ENCODE results near the gene SPOUT1. TPM values are rescaled to one million over a fixed set of nuclear protein-coding genes. Genes with fewer than 3 reads are reported as not detected.
"Not testable (repeated sequence)": the region's sequence is repeated elsewhere in the genome, so short reads cannot be mapped to it uniquely, and the experiment has no call there.

The SPOUT1 gene
- polyA plus RNA-seq, 1 donor from 2014 or later = 34.7 TPM

DNA sequence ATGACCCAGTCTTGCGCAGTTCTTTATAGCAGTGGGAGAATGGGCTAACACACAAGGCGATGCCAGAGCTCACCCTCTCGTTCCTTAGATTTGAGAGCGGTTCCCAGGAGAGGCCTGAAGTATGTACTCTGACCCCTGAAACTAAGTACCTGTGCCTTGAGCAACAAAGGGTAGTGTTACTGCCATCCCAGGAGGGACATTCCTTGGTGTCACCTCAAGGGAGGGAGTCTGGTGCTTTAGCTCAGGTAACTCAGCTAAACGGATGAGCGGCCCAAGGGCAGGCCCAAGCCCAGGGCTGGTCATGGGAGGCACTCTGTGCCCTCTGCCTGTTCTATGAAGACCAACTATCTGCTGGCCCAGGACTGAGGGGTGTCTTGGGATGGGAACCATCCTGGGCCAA lies 31.9 kb upstream of the SPOUT1 start:
- Histone ChIP-seq H3K4me3 (ENCODE audit: low read length) (no peak overlapping the region), H3K4me2 (ENCODE audit: low read length) (no peak overlapping the region), H3K27ac (ENCODE audit: low read length) (no peak overlapping the region), H3K27me3 (ENCODE audit: insufficient read depth, low read depth, low read length) (no peaks in the 10 kb centered on the region), H3K36me3 (ENCODE audit: insufficient read depth, low read length) (no peaks in the 10 kb centered on the region), H4K20me1 (ENCODE audit: insufficient read depth) (no peaks in the 10 kb centered on the region), H3K79me2 (replicated peaks; ENCODE audit: insufficient read depth, low read length) (no peaks in the 10 kb centered on the region), H2AFZ (ENCODE audit: low read depth, low read length) (no peak overlapping the region), H3K9me2 (ENCODE audit: insufficient read depth, low read length) (no peaks in the 10 kb centered on the region), H3K9ac (ENCODE audit: low read length) (no peak overlapping the region), H3F3A (ENCODE audit: insufficient read depth, low read length, poor library complexity, severe bottlenecking) (no peaks in the 10 kb centered on the region), H3K9me3 (ENCODE audit: low read length) (no peaks in the 10 kb centered on the region)
- TF ChIP-seq, protein P1, sequence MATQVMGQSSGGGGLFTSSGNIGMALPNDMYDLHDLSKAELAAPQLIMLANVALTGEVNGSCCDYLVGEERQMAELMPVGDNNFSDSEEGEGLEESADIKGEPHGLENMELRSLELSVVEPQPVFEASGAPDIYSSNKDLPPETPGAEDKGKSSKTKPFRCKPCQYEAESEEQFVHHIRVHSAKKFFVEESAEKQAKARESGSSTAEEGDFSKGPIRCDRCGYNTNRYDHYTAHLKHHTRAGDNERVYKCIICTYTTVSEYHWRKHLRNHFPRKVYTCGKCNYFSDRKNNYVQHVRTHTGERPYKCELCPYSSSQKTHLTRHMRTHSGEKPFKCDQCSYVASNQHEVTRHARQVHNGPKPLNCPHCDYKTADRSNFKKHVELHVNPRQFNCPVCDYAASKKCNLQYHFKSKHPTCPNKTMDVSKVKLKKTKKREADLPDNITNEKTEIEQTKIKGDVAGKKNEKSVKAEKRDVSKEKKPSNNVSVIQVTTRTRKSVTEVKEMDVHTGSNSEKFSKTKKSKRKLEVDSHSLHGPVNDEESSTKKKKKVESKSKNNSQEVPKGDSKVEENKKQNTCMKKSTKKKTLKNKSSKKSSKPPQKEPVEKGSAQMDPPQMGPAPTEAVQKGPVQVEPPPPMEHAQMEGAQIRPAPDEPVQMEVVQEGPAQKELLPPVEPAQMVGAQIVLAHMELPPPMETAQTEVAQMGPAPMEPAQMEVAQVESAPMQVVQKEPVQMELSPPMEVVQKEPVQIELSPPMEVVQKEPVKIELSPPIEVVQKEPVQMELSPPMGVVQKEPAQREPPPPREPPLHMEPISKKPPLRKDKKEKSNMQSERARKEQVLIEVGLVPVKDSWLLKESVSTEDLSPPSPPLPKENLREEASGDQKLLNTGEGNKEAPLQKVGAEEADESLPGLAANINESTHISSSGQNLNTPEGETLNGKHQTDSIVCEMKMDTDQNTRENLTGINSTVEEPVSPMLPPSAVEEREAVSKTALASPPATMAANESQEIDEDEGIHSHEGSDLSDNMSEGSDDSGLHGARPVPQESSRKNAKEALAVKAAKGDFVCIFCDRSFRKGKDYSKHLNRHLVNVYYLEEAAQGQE (IDR thresholded peaks at IDR 0.05; ENCODE audit: borderline replicate concordance) = no peak
- TF ChIP-seq, protein P2, sequence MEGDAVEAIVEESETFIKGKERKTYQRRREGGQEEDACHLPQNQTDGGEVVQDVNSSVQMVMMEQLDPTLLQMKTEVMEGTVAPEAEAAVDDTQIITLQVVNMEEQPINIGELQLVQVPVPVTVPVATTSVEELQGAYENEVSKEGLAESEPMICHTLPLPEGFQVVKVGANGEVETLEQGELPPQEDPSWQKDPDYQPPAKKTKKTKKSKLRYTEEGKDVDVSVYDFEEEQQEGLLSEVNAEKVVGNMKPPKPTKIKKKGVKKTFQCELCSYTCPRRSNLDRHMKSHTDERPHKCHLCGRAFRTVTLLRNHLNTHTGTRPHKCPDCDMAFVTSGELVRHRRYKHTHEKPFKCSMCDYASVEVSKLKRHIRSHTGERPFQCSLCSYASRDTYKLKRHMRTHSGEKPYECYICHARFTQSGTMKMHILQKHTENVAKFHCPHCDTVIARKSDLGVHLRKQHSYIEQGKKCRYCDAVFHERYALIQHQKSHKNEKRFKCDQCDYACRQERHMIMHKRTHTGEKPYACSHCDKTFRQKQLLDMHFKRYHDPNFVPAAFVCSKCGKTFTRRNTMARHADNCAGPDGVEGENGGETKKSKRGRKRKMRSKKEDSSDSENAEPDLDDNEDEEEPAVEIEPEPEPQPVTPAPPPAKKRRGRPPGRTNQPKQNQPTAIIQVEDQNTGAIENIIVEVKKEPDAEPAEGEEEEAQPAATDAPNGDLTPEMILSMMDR (IDR thresholded peaks at IDR 0.05; ENCODE audit: poor library complexity, severe bottlenecking) = no peak
- no peak for TF ChIP-seq RAD21 (conservative IDR thresholded peaks at IDR 0.05)
- TF ChIP-seq EP300 (conservative IDR thresholded peaks at IDR 0.05; ENCODE audit: poor library complexity, severe bottlenecking) = no peak
- no peak for TF ChIP-seq POLR2AphosphoS5 (IDR thresholded peaks at IDR 0.05)
- no peak for TF ChIP-seq MXI1 (conservative IDR thresholded peaks at IDR 0.05; ENCODE audit: poor library complexity, severe bottlenecking)
- no peak for TF ChIP-seq EZH2 (IDR thresholded peaks at IDR 0.05; ENCODE audit: borderline replicate concordance, insufficient read depth, low read length, poor library complexity, severe bottlenecking)
- TF ChIP-seq TAF1 (IDR thresholded peaks at IDR 0.05; ENCODE audit: low read depth) = no peak
- no peak for TF ChIP-seq SMC3 (conservative IDR thresholded peaks at IDR 0.05; ENCODE audit: poor library complexity)

DNA sequence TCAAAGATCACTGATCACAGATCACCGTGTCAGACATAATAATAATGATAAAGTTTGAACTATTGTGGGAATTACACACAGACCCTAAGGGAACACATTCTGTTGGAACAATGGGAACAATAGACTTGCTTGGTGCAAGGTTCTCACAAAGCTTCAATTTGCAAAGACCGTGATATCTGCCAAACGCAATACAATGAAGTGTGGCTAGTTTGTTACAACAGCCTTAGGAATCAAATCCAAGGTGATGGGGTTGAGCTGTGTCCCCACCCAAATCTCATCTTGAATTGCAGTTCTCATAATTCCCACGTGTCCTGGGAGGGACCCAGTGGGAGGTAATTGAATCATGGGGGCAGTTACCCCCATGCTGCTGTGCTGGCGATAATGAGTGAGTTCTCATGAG lies 31.3 kb upstream of the SPOUT1 start:
- Histone ChIP-seq H3K4me3 (ENCODE audit: low read length) (no peak overlapping the region), H4K20me1 (ENCODE audit: insufficient read depth) (no peaks in the 10 kb centered on the region), H3K9me3 (ENCODE audit: low read length) (no peaks in the 10 kb centered on the region), H3F3A (ENCODE audit: insufficient read depth, low read length, poor library complexity, severe bottlenecking) (no peaks in the 10 kb centered on the region), H3K9ac (ENCODE audit: low read length) (no peak overlapping the region), H3K27me3 (ENCODE audit: insufficient read depth, low read depth, low read length) (no peaks in the 10 kb centered on the region), H3K9me2 (ENCODE audit: insufficient read depth, low read length) (no peaks in the 10 kb centered on the region), H3K4me2 (ENCODE audit: low read length) (no peak overlapping the region), H3K27ac (ENCODE audit: low read length) (no peak overlapping the region), H3K79me2 (replicated peaks; ENCODE audit: insufficient read depth, low read length) (no peaks in the 10 kb centered on the region), H3K36me3 (ENCODE audit: insufficient read depth, low read length) (no peaks in the 10 kb centered on the region), H2AFZ (ENCODE audit: low read depth, low read length) (no peak overlapping the region)
- TF ChIP-seq TAF1 (IDR thresholded peaks at IDR 0.05; ENCODE audit: low read depth) = no peak
- no peak for TF ChIP-seq EZH2 (IDR thresholded peaks at IDR 0.05; ENCODE audit: borderline replicate concordance, insufficient read depth, low read length, poor library complexity, severe bottlenecking)
- TF ChIP-seq MXI1 (conservative IDR thresholded peaks at IDR 0.05; ENCODE audit: poor library complexity, severe bottlenecking) = no peak
- TF ChIP-seq, protein P1 (IDR thresholded peaks at IDR 0.05; ENCODE audit: borderline replicate concordance) = no peak
- TF ChIP-seq RAD21 (conservative IDR thresholded peaks at IDR 0.05) = no peak
- TF ChIP-seq EP300 (conservative IDR thresholded peaks at IDR 0.05; ENCODE audit: poor library complexity, severe bottlenecking) = no peak
- TF ChIP-seq, protein P2 (IDR thresholded peaks at IDR 0.05; ENCODE audit: poor library complexity, severe bottlenecking) = no peak
- no peak for TF ChIP-seq POLR2AphosphoS5 (IDR thresholded peaks at IDR 0.05)
- TF ChIP-seq SMC3 (conservative IDR thresholded peaks at IDR 0.05; ENCODE audit: poor library complexity) = no peak

DNA sequence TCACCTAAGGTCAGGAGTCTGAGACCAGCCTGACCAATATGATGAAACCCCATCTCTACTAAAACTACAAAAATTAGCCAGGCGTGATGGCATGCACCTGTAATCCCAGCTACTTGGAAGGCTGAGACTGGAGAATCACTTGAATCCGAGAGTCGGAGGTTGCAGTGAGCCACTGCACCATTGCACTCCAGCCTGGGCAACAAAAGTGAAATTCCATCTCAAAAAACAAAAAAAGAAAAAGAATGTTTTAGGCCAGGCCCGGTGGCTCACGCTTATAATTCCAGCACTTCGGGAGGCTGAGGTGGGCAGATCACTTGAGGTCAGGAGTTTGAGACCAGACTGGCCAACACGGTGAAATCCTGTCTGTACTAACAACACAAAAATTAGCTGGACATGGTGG lies 28.9 kb upstream of the SPOUT1 start:
- not testable (repeated sequence) for H3K9ac ChIP-seq (ENCODE audit: low read length); H3K4me3 ChIP-seq (ENCODE audit: low read length); H3K9me2 ChIP-seq (ENCODE audit: insufficient read depth, low read length); H3K9me3 ChIP-seq (ENCODE audit: low read length); H3K79me2 ChIP-seq (replicated peaks; ENCODE audit: insufficient read depth, low read length); H4K20me1 ChIP-seq (ENCODE audit: insufficient read depth); H3K27me3 ChIP-seq (ENCODE audit: insufficient read depth, low read depth, low read length); H3K36me3 ChIP-seq (ENCODE audit: insufficient read depth, low read length); H3F3A ChIP-seq (ENCODE audit: insufficient read depth, low read length, poor library complexity, severe bottlenecking); H2AFZ ChIP-seq (ENCODE audit: low read depth, low read length); H3K27ac ChIP-seq (ENCODE audit: low read length); H3K4me2 ChIP-seq (ENCODE audit: low read length)
